Adrenal gland (tissue), 5 donors: Measurements from ENCODE around the gene ZBED6.

ENCODE experiments used
- POLR2A ChIP-seq, 2 donors: fragments of 450-650 bp; IDR thresholded peaks; one replicate each; pipeline ENCODE4 v1.6.1; 2017; ENCODE audit warnings: antibody characterized with exemption in 2 of 2, mild to moderate bottlenecking in 2 of 2, moderate library complexity in 1 of 2
- TF ChIP-seq, protein P1 (sequence below), 6 experiments: fragments of 450-650 bp in 4 of 6; fragments of 200-600 bp in 2 of 6; sonication (generic) in 1 of 6; IDR thresholded peaks; 1 replicate in 5 of 6; 2 replicates in 1 of 6; pipeline versions ENCODE4 v1.5.1 to v1.8.0; 2016 to 2021; ENCODE audit warnings: antibody characterized with exemption in 6 of 6, mild to moderate bottlenecking in 2 of 6, moderate library complexity in 1 of 6
- donor health status: DM: no; HTN: no; CAD: no.

- TF ChIP-seq, protein P1, sequence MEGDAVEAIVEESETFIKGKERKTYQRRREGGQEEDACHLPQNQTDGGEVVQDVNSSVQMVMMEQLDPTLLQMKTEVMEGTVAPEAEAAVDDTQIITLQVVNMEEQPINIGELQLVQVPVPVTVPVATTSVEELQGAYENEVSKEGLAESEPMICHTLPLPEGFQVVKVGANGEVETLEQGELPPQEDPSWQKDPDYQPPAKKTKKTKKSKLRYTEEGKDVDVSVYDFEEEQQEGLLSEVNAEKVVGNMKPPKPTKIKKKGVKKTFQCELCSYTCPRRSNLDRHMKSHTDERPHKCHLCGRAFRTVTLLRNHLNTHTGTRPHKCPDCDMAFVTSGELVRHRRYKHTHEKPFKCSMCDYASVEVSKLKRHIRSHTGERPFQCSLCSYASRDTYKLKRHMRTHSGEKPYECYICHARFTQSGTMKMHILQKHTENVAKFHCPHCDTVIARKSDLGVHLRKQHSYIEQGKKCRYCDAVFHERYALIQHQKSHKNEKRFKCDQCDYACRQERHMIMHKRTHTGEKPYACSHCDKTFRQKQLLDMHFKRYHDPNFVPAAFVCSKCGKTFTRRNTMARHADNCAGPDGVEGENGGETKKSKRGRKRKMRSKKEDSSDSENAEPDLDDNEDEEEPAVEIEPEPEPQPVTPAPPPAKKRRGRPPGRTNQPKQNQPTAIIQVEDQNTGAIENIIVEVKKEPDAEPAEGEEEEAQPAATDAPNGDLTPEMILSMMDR (IDR thresholded peaks at IDR 0.05) = no peak
- no peak for TF ChIP-seq POLR2A (IDR thresholded peaks at IDR 0.05)
Measured at GRCh38 chr1:203842559-203842876, 47.1 kb downstream of the ZBED6 start.
